PC-9 (cell line): ENCODE measurements around the gene MEF2B.

ENCODE experiments used
- CTCF ChIP-seq: fragments of 200-600 bp; sonication (generic); conservative IDR thresholded peaks from 2 replicates; pipeline ENCODE4 v1.6.1; 2017; ENCODE audit warnings: mixed run types, antibody characterized with exemption, mild to moderate bottlenecking, moderate library complexity
- EZH2 ChIP-seq: fragments of 200-600 bp; sonication (generic); IDR thresholded peaks from 2 replicates; pipeline ENCODE4 v1.8.0; 2017; ENCODE audit warnings: antibody characterized with exemption, low read depth

GRCh38 chr19:19132912-19133311 is 37.2 kb downstream of the MEF2B start:
- no peak for TF ChIP-seq CTCF
- TF ChIP-seq EZH2 = no peak
